ENCODE results near the gene ANKRD11. TPM values are rescaled to one million over a fixed set of nuclear protein-coding genes. Genes with fewer than 3 reads are reported as not detected.
"Not testable (repeated sequence)": the region's sequence is repeated elsewhere in the genome, so short reads cannot be mapped to it uniquely, and the experiment has no call there.

The ANKRD11 gene
- total RNA-seq, 4 donors from 2014 or later: 75.6 to 183 (median 108) TPM

- H3K4me3 ChIP-seq (ENCODE audit: low read depth, poor library complexity, severe bottlenecking): no peak overlapping the region
- 50 to 61% methylated on average over 2 of the region's 2 CpGs for WGBS, 2 donors
- DNase-seq (ENCODE audit: low spot score in 2 of 2): no peak
- no peak for TF ChIP-seq CTCF (IDR thresholded peaks at IDR 0.05)
- intact Hi-C loops (cut with DNase I; ENCODE audit: low total_unique reads): no loop called here
These were observed 125.3 kb downstream of the ANKRD11 start for GRCh38 chr16:89365044-89365467.

GRCh38 chr16:89364606-89365005 lies 125.8 kb downstream of the ANKRD11 start:
- no peak for DNase-seq (ENCODE audit: low spot score in 2 of 2)
- no peak overlapping the region for H3K4me3 ChIP-seq (ENCODE audit: low read depth, poor library complexity, severe bottlenecking)
- intact Hi-C loops (cut with DNase I; ENCODE audit: low total_unique reads): no loop called here
- WGBS, 2 donors: 37 to 38% methylated on average over 8 of the region's 8 CpGs
- TF ChIP-seq CTCF (IDR thresholded peaks at IDR 0.05): no peak
- TF ChIP-seq POLR2A (IDR thresholded peaks at IDR 0.05): no peak

GRCh38 chr16:89363621-89364393 lies 126.6 kb downstream of the ANKRD11 start:
- DNase-seq (ENCODE audit: low spot score in 2 of 2): peak; percentile 28 to 77
- no peak for TF ChIP-seq POLR2A (IDR thresholded peaks at IDR 0.05)
- TF ChIP-seq CTCF (IDR thresholded peaks at IDR 0.05): no peak
- intact Hi-C loops (cut with DNase I; ENCODE audit: low total_unique reads): no loop called here
- no peak overlapping the region for H3K4me3 ChIP-seq (ENCODE audit: low read depth, poor library complexity, severe bottlenecking)
- 28% methylated on average over 12 of the region's 12 CpGs for WGBS, 2 donors

- DNase-seq (ENCODE audit: low spot score in 2 of 2); H3K4me3 ChIP-seq (ENCODE audit: low read depth, poor library complexity, severe bottlenecking); intact Hi-C loops (cut with DNase I; ENCODE audit: low total_unique reads): not testable (repeated sequence)
- whole genome bisulfite sequencing, 2 donors: 59 to 77% methylated on average over 12 to 13 of the region's 14 CpGs
These were observed 127.7 kb downstream of the ANKRD11 start for GRCh38 chr16:89362540-89363223.

- H3K4me3 ChIP-seq (ENCODE audit: low read depth, poor library complexity, severe bottlenecking): no peak overlapping the region
- no peak for TF ChIP-seq CTCF (IDR thresholded peaks at IDR 0.05)
- no peak for TF ChIP-seq POLR2A (IDR thresholded peaks at IDR 0.05)
- DNase-seq (ENCODE audit: low spot score in 2 of 2): peak in 1 of 2 donors; percentile 46
- intact Hi-C loops (cut with DNase I; ENCODE audit: low total_unique reads): no loop called here
- WGBS, 2 donors: 36 to 44% methylated on average over 13 of the region's 13 CpGs
These were observed 128.4 kb downstream of the ANKRD11 start for GRCh38 chr16:89361751-89362539.
